Tibial nerve (tissue), 4 donors: ENCODE results near the gene FETUB. TPM values are rescaled to one million over a fixed set of nuclear protein-coding genes. Genes with fewer than 3 reads are reported as not detected.

Experiments used
- DNase-seq, 2 donors: peaks; one replicate each; pipeline ENCODE4 v3.0.0-alpha.2; 2019; ENCODE audit warnings: low spot score in 2 of 2
- H3K27ac ChIP-seq, 4 donors: fragments of 200-600 bp; sonication (generic) in 3 of 4; one replicate each; pipeline ENCODE4 v1.5.1; 2017 to 2019; ENCODE audit warnings: mild to moderate bottlenecking in 1 of 4
- H3K27me3 ChIP-seq, 2 donors: fragments of 200-600 bp; sonication (generic) in 1 of 2; one replicate each; pipeline versions ENCODE4 v1.5.1 to v1.6.0; 2017 to 2019
- H3K36me3 ChIP-seq, 3 donors: fragments of 200-600 bp; sonication (generic); one replicate each; pipeline ENCODE4 v1.5.1; 2018 to 2019
- H3K4me1 ChIP-seq, 4 donors: fragments of 200-600 bp; sonication (generic) in 3 of 4; one replicate each; pipeline ENCODE4 v1.5.1; 2017 to 2019
- H3K4me3 ChIP-seq, 4 donors: fragments of 200-600 bp; sonication (generic) in 3 of 4; one replicate each; pipeline ENCODE4 v1.5.1; 2017 to 2019; ENCODE audit warnings: mild to moderate bottlenecking in 1 of 4, moderate library complexity in 1 of 4
- H3K9me3 ChIP-seq, 4 donors: fragments of 200-600 bp; sonication (generic) in 3 of 4; one replicate each; pipeline ENCODE4 v1.5.1; 2017 to 2019
- CTCF ChIP-seq, 5 experiments: fragments of 200-600 bp in 3 of 5; fragments of 450-650 bp in 2 of 5; sonication (generic) in 3 of 5; IDR thresholded peaks; one replicate each; pipeline ENCODE4 v1.5.1; 2016 to 2019; ENCODE audit warnings: antibody characterized with exemption in 5 of 5, mild to moderate bottlenecking in 3 of 5, moderate library complexity in 2 of 5
- EP300 ChIP-seq, 2 donors: sonication (generic); formaldehyde crosslinking; IDR thresholded peaks; one replicate each; pipeline ENCODE4 v1.6.1; 2017; ENCODE audit warnings: antibody characterized with exemption in 2 of 2, mild to moderate bottlenecking in 1 of 2
- POLR2A ChIP-seq, 2 donors: fragments of 450-650 bp; IDR thresholded peaks; one replicate each; pipeline ENCODE4 v1.6.1; 2017; ENCODE audit warnings: antibody characterized with exemption in 2 of 2, mild to moderate bottlenecking in 2 of 2, moderate library complexity in 2 of 2
- WGBS, 2 donors: methylation state at CpG; one replicate each; pipeline ENCODE4 v1.1.5; 2018; 5-methylcytosine and 5-hydroxymethylcytosine counted together
- total RNA-seq, 4 donors: library from RNA; depleted of rRNA; stranded (reverse); fragments of >200 nt; gene quantifications; one replicate each; pipeline ENCODE4 v1.1.0, GENCODE V29; 2016

Gene FETUB
- total RNA-seq, 4 donors from 2014 or later, result not detected

DNA sequence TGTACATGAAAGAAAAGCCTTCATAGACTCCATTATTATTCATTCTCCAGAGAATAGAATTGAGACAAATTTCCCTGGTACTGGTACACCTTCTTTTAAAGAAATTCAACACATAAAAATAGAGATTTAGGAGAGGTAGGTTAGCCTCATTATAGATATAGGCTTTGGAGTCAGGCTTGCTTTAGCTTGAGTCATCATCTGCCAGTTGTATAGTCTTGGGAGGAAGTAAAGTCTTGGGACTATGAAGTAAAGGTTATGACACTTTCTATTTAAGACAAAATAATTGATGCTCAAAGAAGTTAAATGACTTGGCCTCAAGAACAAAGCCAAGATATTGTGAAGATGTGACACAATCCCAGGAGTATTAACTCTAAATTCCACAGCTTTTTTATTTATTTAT, 30.0 kb downstream of the FETUB start:
- Histone ChIP-seq H3K27ac (no peak overlapping the region), H3K4me3 (no peak overlapping the region), H3K27me3 (no peaks in the 10 kb centered on the region), H3K4me1 (no peaks in the 10 kb centered on the region), H3K36me3 (no peaks in the 10 kb centered on the region), H3K9me3 (no peaks in the 10 kb centered on the region)
- DNase-seq, result no peak
- no peak for TF ChIP-seq CTCF (IDR thresholded peaks at IDR 0.05)
- no peak for TF ChIP-seq EP300 (IDR thresholded peaks at IDR 0.05)
- no peak for TF ChIP-seq POLR2A (IDR thresholded peaks at IDR 0.05)

GRCh38 chr3:186671051-186671450, 30.9 kb downstream of the FETUB start:
- no peak for DNase-seq
- Histone ChIP-seq H3K36me3 (no peaks in the 10 kb centered on the region), H3K9me3 (no peaks in the 10 kb centered on the region), H3K27ac (no peak overlapping the region), H3K27me3 (no peaks in the 10 kb centered on the region), H3K4me3 (no peak overlapping the region), H3K4me1 (no peaks in the 10 kb centered on the region)
- WGBS, 2 donors, result 92 to 95% methylated on average over 3 of the region's 3 CpGs
- no peak for TF ChIP-seq CTCF (IDR thresholded peaks at IDR 0.05)
- TF ChIP-seq EP300 (IDR thresholded peaks at IDR 0.05), result no peak
- TF ChIP-seq POLR2A (IDR thresholded peaks at IDR 0.05), result no peak

GRCh38 chr3:186678604-186679003, 38.4 kb downstream of the FETUB start:
- Histone ChIP-seq H3K36me3 (no peaks in the 10 kb centered on the region), H3K9me3 (no peaks in the 10 kb centered on the region), H3K27ac (no peak overlapping the region), H3K27me3 (no peaks in the 10 kb centered on the region), H3K4me3 (no peak overlapping the region), H3K4me1 (no peaks in the 10 kb centered on the region)
- TF ChIP-seq CTCF (IDR thresholded peaks at IDR 0.05), result no peak
- TF ChIP-seq POLR2A (IDR thresholded peaks at IDR 0.05), result no peak
- no peak for TF ChIP-seq EP300 (IDR thresholded peaks at IDR 0.05)
- no peak for DNase-seq

DNA sequence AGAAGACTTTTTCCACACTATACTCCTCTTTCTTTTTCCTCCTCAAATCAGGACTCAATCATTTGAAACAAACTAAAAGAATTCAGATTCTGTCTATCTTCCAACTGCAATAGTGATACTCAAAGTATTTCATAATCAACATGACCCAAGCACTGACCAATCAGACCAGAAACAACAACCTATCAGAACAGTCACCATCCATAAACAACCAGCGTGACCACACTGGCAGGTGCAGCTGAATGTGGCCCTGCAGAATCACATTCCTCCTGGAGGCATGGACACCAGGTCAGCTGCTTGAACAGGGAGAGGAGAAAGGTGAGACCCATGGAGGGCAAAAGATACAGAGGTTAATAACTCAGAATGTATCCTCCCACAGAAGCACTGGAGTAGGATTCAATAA, 39.0 kb downstream of the FETUB start:
- no peaks in the 10 kb centered on the region for H3K9me3 ChIP-seq
- 48 to 59% methylated on average over 1 of the region's 1 CpG for WGBS, 2 donors
- no peaks in the 10 kb centered on the region for H3K4me1 ChIP-seq
- no peaks in the 10 kb centered on the region for H3K27me3 ChIP-seq
- DNase-seq, result no peak
- no peaks in the 10 kb centered on the region for H3K36me3 ChIP-seq
- no peak for TF ChIP-seq CTCF (IDR thresholded peaks at IDR 0.05)
- no peak for TF ChIP-seq POLR2A (IDR thresholded peaks at IDR 0.05)
- no peak for TF ChIP-seq EP300 (IDR thresholded peaks at IDR 0.05)
- no peak overlapping the region for H3K4me3 ChIP-seq
- no peak overlapping the region for H3K27ac ChIP-seq

DNA sequence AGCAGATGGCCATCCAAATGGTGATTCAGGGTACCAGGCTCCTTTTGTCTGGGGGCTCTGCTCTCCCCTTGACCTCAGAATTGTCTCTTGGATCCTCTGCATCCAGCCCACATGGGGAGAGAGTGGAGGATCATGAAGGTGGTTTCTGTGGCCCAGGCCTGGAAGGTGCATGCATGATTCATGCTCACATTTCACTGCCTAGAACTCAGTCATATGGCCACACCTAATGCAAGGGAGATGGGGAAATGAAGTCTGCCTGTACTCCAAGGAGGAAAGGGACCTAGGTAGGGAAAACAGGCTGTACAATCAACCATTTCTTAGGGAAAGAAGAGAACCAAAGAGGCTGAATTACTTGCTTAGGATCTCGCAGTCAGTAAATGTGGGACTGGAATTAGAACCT, 40.7 kb downstream of the FETUB start:
- TF ChIP-seq EP300 (IDR thresholded peaks at IDR 0.05) (no peak), POLR2A (IDR thresholded peaks at IDR 0.05) (no peak), CTCF (IDR thresholded peaks at IDR 0.05) (no peak)
- Histone ChIP-seq H3K4me3 (no peak overlapping the region), H3K36me3 (no peaks in the 10 kb centered on the region), H3K9me3 (peaks cover 0 to 9% (median 0%) of the 10 kb centered on the region in 4 donors), H3K27me3 (peaks cover 0 to 5% of the 10 kb centered on the region in 2 donors), H3K4me1 (no peaks in the 10 kb centered on the region), H3K27ac (no peak overlapping the region)
- 72 to 77% methylated on average over 1 of the region's 1 CpG for WGBS, 2 donors
- DNase-seq, result no peak
